Duodenal mucosa (tissue), 2 donors: ENCODE measurements around the gene PRM2.

Experiments
- H3K27ac ChIP-seq: one replicate; pipeline ENCODE4 v1.7.0; 2013; ENCODE audit warnings: low read depth, low read length
- H3K27me3 ChIP-seq, 2 donors: one replicate each; pipeline ENCODE4 v1.7.0; 2013; ENCODE audit warnings: low read length in 2 of 2, control low read depth in 1 of 2; ENCODE audit not compliant: insufficient read depth in 2 of 2, control insufficient read depth in 1 of 2
- H3K36me3 ChIP-seq, 2 donors: one replicate each; pipeline ENCODE4 v1.7.0; 2013; ENCODE audit warnings: low read length in 2 of 2, control low read depth in 1 of 2; ENCODE audit not compliant: insufficient read depth in 2 of 2, control insufficient read depth in 1 of 2
- H3K4me1 ChIP-seq, 2 donors: one replicate each; pipeline ENCODE4 v1.7.0; 2013; ENCODE audit warnings: low read length in 2 of 2, control low read depth in 1 of 2; ENCODE audit not compliant: insufficient read depth in 2 of 2, control insufficient read depth in 1 of 2
- H3K4me3 ChIP-seq, 2 donors: one replicate each; pipeline ENCODE4 v1.7.0; 2013; ENCODE audit warnings: low read length in 2 of 2, low read depth in 1 of 2
- H3K9ac ChIP-seq, 2 donors: one replicate each; pipeline ENCODE4 v1.7.0; 2013; ENCODE audit warnings: low read length in 2 of 2, low read depth in 1 of 2
- H3K9me3 ChIP-seq, 2 donors: one replicate each; pipeline ENCODE4 v1.7.0; 2013; ENCODE audit warnings: low read length in 2 of 2, control low read depth in 1 of 2; ENCODE audit not compliant: control insufficient read depth in 1 of 2

Gene PRM2

DNA sequence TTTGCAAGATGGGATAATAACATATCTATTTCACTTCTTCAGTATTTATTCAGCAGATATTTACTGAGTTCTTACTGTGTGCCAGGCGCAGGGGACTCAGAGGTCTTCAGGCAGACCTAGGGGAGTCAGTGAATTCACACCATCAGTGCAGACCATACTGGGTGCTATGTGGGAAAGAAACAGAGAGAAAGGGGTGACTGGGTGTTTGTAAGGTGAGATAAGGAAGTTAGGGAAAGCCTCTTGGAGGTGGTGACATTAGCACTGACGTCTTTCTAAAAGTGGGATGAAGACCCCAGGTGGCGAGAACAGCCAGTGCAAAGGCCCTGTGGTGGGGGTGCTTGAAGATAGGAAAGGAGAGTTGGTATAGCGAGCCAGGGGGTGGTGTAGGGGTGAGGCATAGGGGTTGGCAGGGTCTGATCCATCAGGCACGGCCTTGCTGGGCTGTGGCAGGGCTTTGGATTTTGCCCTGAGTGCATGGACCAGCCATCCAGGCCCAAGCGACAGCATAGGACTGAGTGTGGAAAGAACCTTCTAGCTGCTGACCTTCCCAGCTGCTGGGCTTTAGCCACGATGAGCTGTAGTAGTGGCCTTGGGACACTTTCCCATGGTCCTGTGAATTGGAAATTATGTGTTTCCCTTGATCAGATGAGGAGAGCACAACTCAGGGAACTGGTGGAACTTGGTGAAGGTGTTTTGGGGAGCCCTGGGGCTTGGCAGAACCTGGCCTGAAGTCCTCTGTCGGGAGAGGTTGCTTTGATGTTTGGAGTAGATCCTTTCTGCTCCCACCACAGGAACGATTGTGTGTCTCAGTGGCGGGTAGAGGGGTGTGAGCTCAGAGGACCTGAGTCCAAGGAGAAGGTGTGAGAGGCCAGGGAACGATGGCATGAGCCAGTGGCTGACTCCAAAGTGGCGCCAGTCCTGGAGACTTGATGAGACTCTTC lies 16.4 kb downstream of the PRM2 start:
- no peak overlapping the region for H3K9ac ChIP-seq
- no peaks in the 10 kb centered on the region for H3K9me3 ChIP-seq
- no peaks in the 10 kb centered on the region for H3K27me3 ChIP-seq
- H3K4me1 ChIP-seq, result peaks cover 27 to 41% of the 10 kb centered on the region in 2 donors
- no peaks in the 10 kb centered on the region for H3K36me3 ChIP-seq
- peak overlapping the region in 1 of 2 donors; percentile 70 for H3K4me3 ChIP-seq
- H3K27ac ChIP-seq, result no peak overlapping the region

DNA sequence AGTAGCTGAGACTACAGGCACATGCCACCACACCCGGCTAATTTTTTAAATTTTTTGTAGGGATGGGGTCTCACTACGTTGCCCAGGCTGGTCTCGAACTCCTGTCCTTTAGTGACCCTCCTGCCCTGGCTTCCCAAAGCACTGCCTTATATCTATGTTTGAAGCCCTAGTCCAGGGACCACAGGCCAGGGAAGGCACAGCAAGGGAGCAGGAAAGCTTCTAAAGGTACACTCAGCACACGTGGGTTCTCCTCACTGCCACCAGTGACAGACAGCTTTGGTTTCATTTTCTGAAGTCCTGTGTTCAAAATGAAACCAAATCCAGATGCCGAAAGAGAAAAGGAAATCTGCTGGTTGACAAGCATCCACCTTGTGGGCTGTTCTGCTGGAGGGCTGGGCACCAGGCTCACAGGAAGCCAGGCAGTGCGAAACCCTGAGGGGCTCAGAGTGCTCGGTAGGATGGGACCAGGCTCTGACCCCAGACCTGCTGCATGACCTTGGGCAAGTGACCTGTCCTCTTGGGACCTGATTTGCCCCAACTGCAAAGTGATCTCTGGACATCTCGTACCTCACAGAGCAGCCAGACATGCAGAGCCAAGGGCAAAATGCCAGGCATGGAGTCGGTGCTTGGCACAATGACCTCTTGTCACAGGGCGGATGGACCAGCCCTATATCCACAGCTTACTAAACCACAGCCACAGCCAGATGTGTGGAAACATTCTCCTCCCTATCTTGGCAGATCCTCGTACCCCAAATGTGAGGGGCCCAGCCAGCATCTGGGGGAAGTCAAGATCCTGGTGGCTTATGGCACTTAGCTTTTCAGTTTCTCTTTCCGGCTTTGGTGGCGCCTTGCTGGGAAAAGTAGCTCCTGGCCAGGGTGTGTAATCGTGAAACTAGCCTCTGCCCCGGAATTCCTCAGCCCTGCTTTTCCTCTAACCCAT lies 17.5 kb downstream of the PRM2 start:
- Histone ChIP-seq H3K9me3 (no peaks in the 10 kb centered on the region), H3K4me3 (peak overlapping the region; percentile 65 to 70), H3K27me3 (no peaks in the 10 kb centered on the region), H3K9ac (peak overlapping the region; percentile 52 to 65), H3K4me1 (peaks cover 30 to 35% of the 10 kb centered on the region in 2 donors), H3K27ac (no peak overlapping the region), H3K36me3 (no peaks in the 10 kb centered on the region)

DNA sequence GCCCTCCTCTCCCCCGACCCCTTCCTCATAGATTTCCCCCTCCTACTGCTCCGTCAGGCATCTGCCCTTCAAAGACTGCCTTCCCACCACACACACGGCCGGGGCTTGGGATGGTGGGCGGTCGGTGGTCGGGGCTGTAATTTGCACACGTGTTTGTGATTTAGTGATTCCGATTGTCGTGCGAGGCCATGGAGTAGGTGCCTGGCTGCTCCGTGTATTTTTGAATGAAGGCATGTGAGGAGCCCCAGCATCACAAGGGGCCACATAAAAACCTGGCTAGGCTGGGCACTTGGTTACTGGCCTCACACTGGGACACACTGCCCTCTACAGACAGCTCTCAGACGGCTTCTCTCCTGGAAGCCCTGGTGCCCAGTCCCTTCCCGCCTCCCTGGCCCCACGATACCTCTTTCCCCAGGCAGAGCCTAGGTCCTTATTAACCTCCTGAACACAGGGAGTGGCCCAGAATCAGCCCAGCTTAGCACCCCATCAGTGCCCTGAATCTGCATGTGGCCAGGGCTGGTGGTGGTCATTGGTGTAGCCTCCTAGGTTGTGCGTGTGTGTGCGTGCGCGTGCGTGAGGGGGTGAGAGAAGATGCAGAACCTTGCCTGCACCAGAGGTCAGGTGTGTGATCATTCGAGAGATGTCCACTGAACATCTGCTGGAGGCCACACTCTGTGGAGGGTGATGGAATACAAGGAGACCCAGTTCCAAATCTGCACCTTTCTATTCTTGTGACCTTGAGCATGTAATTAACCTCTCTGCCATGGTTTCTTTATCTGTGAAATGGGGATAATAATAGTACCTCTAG lies 18.9 kb downstream of the PRM2 start:
- Histone ChIP-seq H3K4me3 (peak overlapping the region; percentile 80 to 85), H3K4me1 (peaks cover 27 to 30% of the 10 kb centered on the region in 2 donors), H3K9ac (peak overlapping the region; percentile 76 to 84), H3K27me3 (no peaks in the 10 kb centered on the region), H3K27ac (peak overlapping the region; percentile 96), H3K36me3 (no peaks in the 10 kb centered on the region), H3K9me3 (no peaks in the 10 kb centered on the region)

DNA sequence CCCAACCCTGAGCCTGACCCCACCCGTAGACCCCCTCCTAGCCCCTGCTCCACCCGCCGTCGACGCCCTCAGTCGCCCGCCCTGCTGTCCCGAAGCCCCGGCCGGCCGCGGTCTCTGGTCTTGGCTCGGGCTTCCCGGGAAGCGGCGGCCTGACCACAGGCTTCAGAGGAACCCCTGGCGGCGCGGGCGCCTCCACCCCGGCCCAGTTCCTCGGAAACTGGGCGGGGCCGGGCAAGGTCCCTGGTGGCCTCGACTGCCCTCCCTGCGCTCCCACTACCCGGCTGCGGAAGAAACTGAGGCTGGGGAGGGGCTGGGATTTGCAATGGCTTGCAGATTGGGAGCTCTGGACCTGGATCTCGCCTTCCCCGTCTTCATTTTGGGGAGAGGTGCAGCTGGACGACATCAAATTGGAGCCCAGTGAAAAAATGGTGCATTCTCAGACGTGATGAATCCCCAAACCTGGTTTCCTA lies 19.6 kb downstream of the PRM2 start:
- Histone ChIP-seq H3K9ac (peak overlapping the region; percentile 76 to 84), H3K27ac (peak overlapping the region; percentile 96), H3K4me1 (peaks cover 27 to 30% of the 10 kb centered on the region in 2 donors), H3K36me3 (no peaks in the 10 kb centered on the region), H3K4me3 (peak overlapping the region; percentile 80 to 85), H3K9me3 (no peaks in the 10 kb centered on the region), H3K27me3 (no peaks in the 10 kb centered on the region)

- H3K9ac ChIP-seq, result peak within 1 kb of the TSS; percentile 76 to 84
- H3K4me1 ChIP-seq, result peaks cover 27 to 30% of the 10 kb centered on the region in 2 donors
- H3K27ac ChIP-seq, result peak within 1 kb of the TSS; percentile 96
- H3K4me3 ChIP-seq, result peak within 1 kb of the TSS; percentile 80 to 85
- H3K9me3 ChIP-seq, result no peaks in the 10 kb centered on the region
- H3K27me3 ChIP-seq, result no peaks in the 10 kb centered on the region
- no peaks in the 10 kb centered on the region for H3K36me3 ChIP-seq
Observed at GRCh38 chr16:11255737-11256660, 20.3 kb downstream of the PRM2 start, which contains the start of gene SOCS1. SOCS1 (minus strand) TSS chr16:11256204; CDS start chr16:11255478, 726 bp downstream.

GRCh38 chr16:11254913-11255736 lies 21.2 kb downstream of the PRM2 start:
- H3K9ac ChIP-seq, result peak overlapping the region; percentile 25 to 58
- H3K4me1 ChIP-seq, result peaks cover 27 to 30% of the 10 kb centered on the region in 2 donors
- peak overlapping the region; percentile 82 for H3K27ac ChIP-seq
- peak overlapping the region; percentile 75 to 80 for H3K4me3 ChIP-seq
- no peaks in the 10 kb centered on the region for H3K27me3 ChIP-seq
- H3K9me3 ChIP-seq, result no peaks in the 10 kb centered on the region
- no peaks in the 10 kb centered on the region for H3K36me3 ChIP-seq

- Histone ChIP-seq H3K27me3 (no peaks in the 10 kb centered on the region), H3K4me1 (peaks cover 24 to 27% of the 10 kb centered on the region in 2 donors), H3K36me3 (no peaks in the 10 kb centered on the region), H3K9me3 (no peaks in the 10 kb centered on the region), H3K4me3 (peak overlapping the region; percentile 75 to 80), H3K9ac (peak overlapping the region; percentile 25 to 58), H3K27ac (no peak overlapping the region)
Observed at GRCh38 chr16:11253995-11254912, 22.0 kb downstream of the PRM2 start.
